ENCODE results near the gene PRDX2.

Gene PRDX2

GRCh38 chr19:12779162-12779993, 22.2 kb downstream of the PRDX2 start:
- no peak for DNase-seq (ENCODE audit: low read depth in 2 of 2)

- DNase-seq (ENCODE audit: low read depth in 2 of 2): no peak
Measured at GRCh38 chr19:12778905-12779161, 22.8 kb downstream of the PRDX2 start.

- DNase-seq (ENCODE audit: low read depth in 2 of 2): no peak
Measured at GRCh38 chr19:12778017-12778904, 23.3 kb downstream of the PRDX2 start.

GRCh38 chr19:12777217-12778016, 24.2 kb downstream of the PRDX2 start:
- DNase-seq (ENCODE audit: low read depth in 2 of 2): peak; percentile 65 to 66

- no peak for DNase-seq (ENCODE audit: low read depth in 2 of 2)
Measured at GRCh38 chr19:12774588-12775555, 26.7 kb downstream of the PRDX2 start, which contains the start of gene HOOK2. Gene HOOK2, minus strand, starts transcription at chr19:12775552. Its CDS starts 103 bp downstream, at chr19:12775449.

- DNase-seq (ENCODE audit: low read depth in 2 of 2): no peak
Measured at GRCh38 chr19:12773571-12773970, 28.0 kb downstream of the PRDX2 start.

- no peak for DNase-seq (ENCODE audit: low read depth in 2 of 2)
Measured at GRCh38 chr19:12772323-12772722, 29.3 kb downstream of the PRDX2 start.

- DNase-seq (ENCODE audit: low read depth in 2 of 2): no peak
Measured at GRCh38 chr19:12770922-12771321, 30.7 kb downstream of the PRDX2 start.

- DNase-seq (ENCODE audit: low read depth in 2 of 2): no peak
Measured at GRCh38 chr19:12769689-12770088, 31.9 kb downstream of the PRDX2 start.

- DNase-seq (ENCODE audit: low read depth in 2 of 2): no peak
Measured at GRCh38 chr19:12767666-12768065, 33.9 kb downstream of the PRDX2 start.

GRCh38 chr19:12767150-12767549, 34.5 kb downstream of the PRDX2 start:
- DNase-seq (ENCODE audit: low read depth in 2 of 2): no peak

- DNase-seq (ENCODE audit: low read depth in 2 of 2): peak; percentile 43 to 68
Measured at GRCh38 chr19:12766051-12766521, 35.5 kb downstream of the PRDX2 start.

- DNase-seq (ENCODE audit: low read depth in 2 of 2): no peak
Measured at GRCh38 chr19:12764698-12765097, 36.9 kb downstream of the PRDX2 start.

GRCh38 chr19:12763100-12763499, 38.5 kb downstream of the PRDX2 start:
- no peak for DNase-seq (ENCODE audit: low read depth in 2 of 2)

GRCh38 chr19:12759686-12760085, 41.9 kb downstream of the PRDX2 start:
- DNase-seq (ENCODE audit: low read depth in 2 of 2): no peak

- DNase-seq (ENCODE audit: low read depth in 2 of 2): peak in 1 of 2 donors; percentile 37
Measured at GRCh38 chr19:12757544-12758274, 43.9 kb downstream of the PRDX2 start.

GRCh38 chr19:12756150-12756883, 45.3 kb downstream of the PRDX2 start:
- no peak for DNase-seq (ENCODE audit: low read depth in 2 of 2)

- no peak for DNase-seq (ENCODE audit: low read depth in 2 of 2)
Measured at GRCh38 chr19:12754465-12755196, 47.0 kb downstream of the PRDX2 start.

All from stimulated activated CD8-positive, alpha-beta memory T cell treated with anti-CD3 and anti-CD28 coated beads, Interleukin-2, amount 100 ng/mL, for 1 hour (primary cell).